WERI-Rb-1 (cell line): ENCODE measurements around the gene PTPN9.

Experiments used
- DNase-seq: peaks from one replicate; pipeline ENCODE4 v3.0.0-alpha.2; 2020
- H3K27ac ChIP-seq: fragments of 250-450 bp; sonication (Bioruptor Pico); 2 replicates; pipeline ENCODE4 v1.5.1; 2020; ENCODE audit warnings: mild to moderate bottlenecking, moderate library complexity
- H3K27me3 ChIP-seq: fragments of 250-450 bp; sonication (Bioruptor Pico); 2 replicates; pipeline ENCODE4 v1.5.1; 2021; ENCODE audit warnings: mild to moderate bottlenecking, low read depth, moderate library complexity; ENCODE audit not compliant: insufficient read depth, severe bottlenecking
- H3K36me3 ChIP-seq: fragments of 250-450 bp; sonication (Bioruptor Pico); 2 replicates; pipeline ENCODE4 v1.5.1; 2020; ENCODE audit warnings: mild to moderate bottlenecking, moderate library complexity
- H3K4me3 ChIP-seq: 2 replicates; pipeline ENCODE4 v1.5.1; 2011; ENCODE audit warnings: low read depth, mild to moderate bottlenecking, control low read depth, low read length
- H3K9me3 ChIP-seq: fragments of 250-450 bp; sonication (Bioruptor Pico); 2 replicates; pipeline ENCODE4 v1.5.1; 2021; ENCODE audit warnings: mild to moderate bottlenecking, moderate library complexity; ENCODE audit not compliant: severe bottlenecking
- TF ChIP-seq, protein P1 (sequence below): IDR thresholded peaks from 2 replicates; pipeline ENCODE4 v1.5.1; 2011; ENCODE audit warnings: low read depth, mild to moderate bottlenecking, control low read depth, inconsistent platforms, low read length

PTPN9 gene

GRCh38 chr15:75597667-75598341 lies 18.7 kb upstream of the PTPN9 start:
- Histone ChIP-seq H3K9me3 (no peaks in the 10 kb centered on the region), H3K36me3 (peaks cover 60% of the 10 kb centered on the region), H3K27ac (no peak overlapping the region), H3K27me3 (no peaks in the 10 kb centered on the region), H3K4me3 (no peak overlapping the region)
- TF ChIP-seq, protein P1, sequence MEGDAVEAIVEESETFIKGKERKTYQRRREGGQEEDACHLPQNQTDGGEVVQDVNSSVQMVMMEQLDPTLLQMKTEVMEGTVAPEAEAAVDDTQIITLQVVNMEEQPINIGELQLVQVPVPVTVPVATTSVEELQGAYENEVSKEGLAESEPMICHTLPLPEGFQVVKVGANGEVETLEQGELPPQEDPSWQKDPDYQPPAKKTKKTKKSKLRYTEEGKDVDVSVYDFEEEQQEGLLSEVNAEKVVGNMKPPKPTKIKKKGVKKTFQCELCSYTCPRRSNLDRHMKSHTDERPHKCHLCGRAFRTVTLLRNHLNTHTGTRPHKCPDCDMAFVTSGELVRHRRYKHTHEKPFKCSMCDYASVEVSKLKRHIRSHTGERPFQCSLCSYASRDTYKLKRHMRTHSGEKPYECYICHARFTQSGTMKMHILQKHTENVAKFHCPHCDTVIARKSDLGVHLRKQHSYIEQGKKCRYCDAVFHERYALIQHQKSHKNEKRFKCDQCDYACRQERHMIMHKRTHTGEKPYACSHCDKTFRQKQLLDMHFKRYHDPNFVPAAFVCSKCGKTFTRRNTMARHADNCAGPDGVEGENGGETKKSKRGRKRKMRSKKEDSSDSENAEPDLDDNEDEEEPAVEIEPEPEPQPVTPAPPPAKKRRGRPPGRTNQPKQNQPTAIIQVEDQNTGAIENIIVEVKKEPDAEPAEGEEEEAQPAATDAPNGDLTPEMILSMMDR = 0 out of 2 replicates have a peak, but pooled peaks have one; percentile 6
- DNase-seq = no peak

DNA sequence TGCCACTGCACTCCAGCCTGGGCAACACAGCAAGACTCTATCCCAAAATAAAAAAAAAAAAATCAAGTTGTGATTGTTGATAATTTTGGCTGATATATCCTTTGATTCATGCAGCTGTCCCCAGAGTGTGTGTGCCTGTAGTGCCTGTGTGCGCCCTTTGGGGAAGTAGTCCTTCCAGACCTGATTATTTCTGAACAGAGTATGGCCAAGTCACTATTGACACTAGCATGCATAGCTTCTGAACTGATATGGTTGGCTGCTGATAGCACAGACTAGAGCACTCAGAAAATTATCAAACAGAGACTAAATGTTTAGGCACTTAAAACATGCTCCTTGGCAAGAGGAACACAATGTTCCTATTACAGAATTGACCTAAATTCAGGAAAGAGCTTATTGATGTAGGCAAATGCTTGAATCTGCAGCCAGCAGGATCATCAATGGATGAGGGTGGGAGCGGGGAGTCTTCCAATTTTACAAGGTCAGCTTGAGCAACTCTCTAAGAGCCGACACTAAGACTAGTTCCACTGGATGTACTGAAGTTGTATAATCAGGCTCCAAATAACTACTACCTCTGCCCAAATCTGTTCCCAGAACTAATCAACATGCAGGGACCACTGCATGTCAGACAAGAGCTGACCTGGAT lies 17.7 kb upstream of the PTPN9 start:
- Histone ChIP-seq H3K27ac (no peak overlapping the region), H3K9me3 (no peaks in the 10 kb centered on the region), H3K4me3 (no peak overlapping the region), H3K27me3 (no peaks in the 10 kb centered on the region), H3K36me3 (peaks cover 60% of the 10 kb centered on the region)
- DNase-seq = no peak
- TF ChIP-seq, protein P1 = no peak

- no peaks in the 10 kb centered on the region for H3K9me3 ChIP-seq
- no peak for DNase-seq
- peaks cover 50% of the 10 kb centered on the region for H3K36me3 ChIP-seq
- H3K4me3 ChIP-seq = no peak overlapping the region
- no peak overlapping the region for H3K27ac ChIP-seq
- TF ChIP-seq, protein P1 = no peak
- no peaks in the 10 kb centered on the region for H3K27me3 ChIP-seq
Measured at GRCh38 chr15:75594276-75594675, 15.2 kb upstream of the PTPN9 start.

DNA sequence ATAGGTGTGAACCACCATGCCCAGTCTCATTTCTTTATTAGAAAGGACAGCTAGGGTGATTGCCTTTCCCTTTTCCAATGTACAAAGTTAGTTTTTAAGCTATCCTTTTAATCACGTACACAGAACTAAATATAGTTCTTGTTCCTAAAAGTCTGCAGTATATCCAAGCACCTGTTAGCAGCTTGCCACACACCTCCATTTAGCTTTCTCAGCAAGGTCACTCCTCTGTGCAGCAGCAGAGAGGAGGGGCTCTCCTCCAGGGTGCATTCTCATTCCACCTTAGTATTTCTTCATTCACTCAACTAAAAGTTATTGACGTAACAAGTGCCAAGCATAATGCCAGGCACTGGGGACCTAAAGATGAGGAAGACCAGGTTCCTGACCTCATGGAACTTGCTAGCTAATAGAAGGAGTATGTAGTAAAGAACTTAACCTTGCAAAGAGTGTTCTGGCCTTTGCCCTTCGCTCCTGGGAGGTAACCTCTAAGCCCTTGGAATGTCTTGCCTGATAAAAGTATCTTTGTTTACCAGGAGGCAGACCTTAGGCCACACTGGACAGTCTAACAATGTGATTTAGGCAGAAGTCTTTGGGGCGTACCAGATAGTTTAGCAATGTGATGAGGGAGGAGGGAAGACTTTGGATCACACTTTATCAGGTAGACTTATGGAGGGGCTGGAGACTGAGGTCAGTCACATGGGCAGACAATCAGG lies 12.7 kb upstream of the PTPN9 start:
- Histone ChIP-seq H3K4me3 (no peak overlapping the region), H3K9me3 (no peaks in the 10 kb centered on the region), H3K27me3 (no peaks in the 10 kb centered on the region), H3K36me3 (peaks cover 27% of the 10 kb centered on the region), H3K27ac (no peak overlapping the region)
- TF ChIP-seq, protein P1 = no peak
- no peak for DNase-seq

- no peak for DNase-seq
- no peaks in the 10 kb centered on the region for H3K27me3 ChIP-seq
- H3K36me3 ChIP-seq = peaks cover 23% of the 10 kb centered on the region
- TF ChIP-seq, protein P1 = no peak
- H3K4me3 ChIP-seq = no peak overlapping the region
- peaks cover 3% of the 10 kb centered on the region for H3K9me3 ChIP-seq
- no peak overlapping the region for H3K27ac ChIP-seq
Measured at GRCh38 chr15:75590239-75590638, 11.1 kb upstream of the PTPN9 start.
